ENCODE measurements around the gene CDS2.
A peak's percentile ranks its signal among the peaks of the same experiment; 100 is the strongest.

CDS2 gene

DNA sequence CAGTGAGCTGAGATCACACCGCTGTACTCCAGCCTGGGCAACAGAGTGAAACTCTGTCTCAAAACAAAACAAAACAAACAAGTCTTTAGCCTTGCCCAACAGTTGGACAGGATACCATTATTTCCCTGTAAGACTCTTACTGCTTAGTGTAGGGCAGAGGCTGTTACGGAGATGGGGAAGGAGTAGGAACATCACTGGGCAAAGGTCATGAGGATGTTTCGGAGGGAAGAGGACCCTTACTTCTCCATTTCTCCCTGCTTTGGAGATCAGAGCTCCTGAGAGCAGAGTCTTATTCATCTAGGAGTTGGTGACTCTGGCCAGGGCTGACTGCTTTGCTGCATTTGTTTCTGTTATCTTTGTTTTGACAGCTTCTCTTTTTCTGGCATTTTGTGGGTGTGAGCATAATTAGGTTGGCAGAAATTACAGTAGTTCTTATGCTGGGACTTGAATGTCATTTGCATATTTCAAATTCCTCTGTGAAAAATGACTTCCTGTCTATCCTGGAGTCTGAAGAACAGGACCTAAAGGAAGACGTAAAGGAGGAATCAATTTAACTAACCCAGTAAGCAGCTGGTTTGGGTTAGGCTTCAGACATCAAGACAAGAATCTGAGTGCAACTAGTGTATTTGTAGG lies 89.0 kb downstream of the CDS2 start:
- no peak for DNase-seq

GRCh38 chr20:5216663-5217062 lies 89.9 kb downstream of the CDS2 start:
- DNase-seq, result no peak

GRCh38 chr20:5217616-5218015 lies 90.8 kb downstream of the CDS2 start:
- no peak for DNase-seq

- DNase-seq, result no peak
These were observed 93.7 kb downstream of the CDS2 start for GRCh38 chr20:5220321-5221060.

GRCh38 chr20:5221061-5221430 lies 94.2 kb downstream of the CDS2 start:
- no peak for DNase-seq

- DNase-seq, result peak; percentile 48
These were observed 96.3 kb downstream of the CDS2 start for GRCh38 chr20:5222919-5223634.

- no peak for DNase-seq
These were observed 103.7 kb downstream of the CDS2 start for GRCh38 chr20:5230544-5230943.

DNA sequence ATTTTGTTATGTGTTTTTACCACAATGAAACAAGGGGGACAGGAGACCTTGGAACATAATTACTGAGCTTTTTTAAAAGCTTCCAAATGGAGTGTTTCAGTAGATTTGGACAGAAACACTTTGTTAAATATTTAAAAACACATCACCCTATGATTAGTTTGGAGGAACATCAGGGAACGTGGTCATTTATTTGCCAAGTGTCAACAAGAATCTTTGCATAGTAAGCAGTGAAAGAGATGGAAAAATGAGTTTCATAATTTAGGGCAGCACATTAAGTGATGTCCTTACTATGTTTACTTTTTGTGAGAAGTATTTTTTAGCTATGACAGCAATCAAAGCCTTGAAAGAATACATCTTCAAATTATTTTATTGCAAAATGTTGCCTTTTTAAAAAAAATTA lies 107.3 kb downstream of the CDS2 start:
- no peak for DNase-seq

DNA sequence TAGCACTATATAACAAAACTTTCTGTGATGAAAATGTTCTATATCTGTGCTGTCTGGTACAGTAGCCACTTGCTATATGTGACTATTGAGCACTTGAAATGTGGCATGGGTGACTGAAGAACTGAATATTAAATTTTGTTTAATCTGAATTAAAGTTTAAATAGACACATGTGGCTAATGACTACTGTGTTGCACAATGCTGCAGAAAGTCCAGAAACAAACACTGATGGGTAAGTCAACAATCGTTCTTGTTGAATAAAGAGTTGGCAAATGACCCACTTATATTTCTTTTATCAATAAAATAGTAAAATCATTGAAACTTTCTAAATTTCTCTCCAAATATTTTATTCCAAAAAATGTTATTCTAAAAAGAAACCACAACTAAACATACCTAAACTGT lies 108.2 kb downstream of the CDS2 start:
- DNase-seq, result no peak
